Endometrial microvascular endothelial cells (primary cell): ENCODE results near the gene RASAL2. TPM values are rescaled to one million over a fixed set of nuclear protein-coding genes. Genes with fewer than 3 reads are reported as not detected.

ENCODE experiments used
- in situ Hi-C: cut with HindIII; loops from 2 replicates; pipeline ENCODE4 v1.10.0; 2017; ENCODE audit warnings: low sequenced_read_pairs, low pct_unique_long_range_greater_than_20kb; ENCODE audit errors: inconsistent ontology term
- total RNA-seq: library from RNA; depleted of rRNA; stranded (reverse); fragments of >200 nt; gene quantifications from one replicate; pipeline ENCODE4 v1.2.3, GENCODE V29; 2015; ENCODE audit errors: inconsistent ontology term

Gene RASAL2
- 11.8 TPM for total RNA-seq

- in situ Hi-C loops, result no loop called here
Observed at GRCh38 chr1:178093951-178094738, at the start of gene RASAL2. TSS of gene RASAL2 (plus strand) at chr1:178094104. CDS start at chr1:178094493, 389 bp downstream.

- in situ Hi-C loops, result no loop called here
Observed at GRCh38 chr1:178046591-178047270, 47.2 kb upstream of the RASAL2 start.

GRCh38 chr1:178047403-178048093, 46.4 kb upstream of the RASAL2 start:
- in situ Hi-C loops, result no loop called here

GRCh38 chr1:178048426-178048825, 45.5 kb upstream of the RASAL2 start:
- in situ Hi-C loops, result no loop called here

GRCh38 chr1:178048883-178049282, 45.0 kb upstream of the RASAL2 start:
- in situ Hi-C loops, result no loop called here

GRCh38 chr1:178050084-178050483, 43.8 kb upstream of the RASAL2 start:
- in situ Hi-C loops, result no loop called here

GRCh38 chr1:178051071-178051470, 42.8 kb upstream of the RASAL2 start:
- in situ Hi-C loops, result no loop called here

GRCh38 chr1:178052650-178053461, 41.0 kb upstream of the RASAL2 start:
- in situ Hi-C loops, result no loop called here

GRCh38 chr1:178055093-178055492, 38.8 kb upstream of the RASAL2 start:
- in situ Hi-C loops, result no loop called here

- in situ Hi-C loops, result no loop called here
Observed at GRCh38 chr1:178055779-178056471, 38.0 kb upstream of the RASAL2 start.

GRCh38 chr1:178057141-178057765, 36.7 kb upstream of the RASAL2 start:
- in situ Hi-C loops, result no loop called here

GRCh38 chr1:178057912-178058534, 35.9 kb upstream of the RASAL2 start:
- in situ Hi-C loops, result no loop called here

GRCh38 chr1:178060789-178061556, 32.9 kb upstream of the RASAL2 start:
- in situ Hi-C loops, result no loop called here

GRCh38 chr1:178061620-178062019, 32.3 kb upstream of the RASAL2 start:
- in situ Hi-C loops, result no loop called here

- in situ Hi-C loops, result no loop called here
Observed at GRCh38 chr1:178064191-178064821, 29.6 kb upstream of the RASAL2 start.

GRCh38 chr1:178065250-178065649, 28.7 kb upstream of the RASAL2 start:
- in situ Hi-C loops, result no loop called here
